ENCODE results near the gene MYO3B.

- TF ChIP-seq CTCF (conservative IDR thresholded peaks at IDR 0.05; ENCODE audit: low read length) (no peak), EZH2phosphoT487 (IDR thresholded peaks at IDR 0.05; ENCODE audit: borderline replicate concordance, low read depth, low read length) (no peak)
These were observed 230.7 kb downstream of the MYO3B start for GRCh38 chr2:170408461-170409163.
